SK-N-SH treated with all-trans-retinoic acid at 6 μM for 48 hours (cell line): ENCODE measurements around the gene CRELD1.

ENCODE experiments used
- ATAC-seq: fragments of 200-7000 bp; cut with Tn5 transposase; 3 replicates; pipeline ENCODE4 v1.9.1; 2020; ENCODE audit warnings: mild to moderate bottlenecking, moderate library complexity
- ARNTL ChIP-seq: fragments of 450-650 bp; formaldehyde crosslinking; IDR thresholded peaks from 2 replicates; pipeline ENCODE4 v1.5.0; 2020; ENCODE audit warnings: low read depth, mild to moderate bottlenecking, moderate library complexity, borderline replicate concordance
- BACH2 ChIP-seq: fragments of 250-450 bp; sonication (Bioruptor Pico); IDR thresholded peaks from 2 replicates; pipeline ENCODE4 v1.9.0; 2021; ENCODE audit warnings: mild to moderate bottlenecking, borderline replicate concordance
- CREB5 ChIP-seq: fragments of 250-450 bp; sonication (Bioruptor Pico); IDR thresholded peaks from 2 replicates; pipeline ENCODE4 v1.5.1; 2020; ENCODE audit warnings: low read depth, mild to moderate bottlenecking, moderate library complexity
- CSRNP3 ChIP-seq: fragments of 250-450 bp; sonication (Bioruptor Pico); IDR thresholded peaks from 2 replicates; pipeline ENCODE4 v1.5.1; 2021; ENCODE audit warnings: mild to moderate bottlenecking, moderate library complexity
- ESRRG ChIP-seq: fragments of 250-450 bp; sonication (Bioruptor Pico); IDR thresholded peaks from 2 replicates; pipeline ENCODE4 v1.6.1; 2021; ENCODE audit warnings: mild to moderate bottlenecking
- GLIS3 ChIP-seq: fragments of 250-450 bp; sonication (Bioruptor Pico); IDR thresholded peaks from 2 replicates; pipeline ENCODE4 v1.5.0; 2020; ENCODE audit warnings: mild to moderate bottlenecking, moderate library complexity
- ISL1 ChIP-seq: fragments of 250-450 bp; sonication (Bioruptor Pico); IDR thresholded peaks from 2 replicates; pipeline ENCODE4 v2.1.2; 2022; ENCODE audit warnings: mild to moderate bottlenecking, moderate library complexity
- OSR1 ChIP-seq: fragments of 250-450 bp; sonication (Bioruptor Pico); IDR thresholded peaks from 2 replicates; pipeline ENCODE4 v1.8.0; 2022; ENCODE audit warnings: moderate library complexity, mild to moderate bottlenecking, inconsistent platforms
- PATZ1 ChIP-seq: fragments of 250-450 bp; sonication (Bioruptor Pico); IDR thresholded peaks from 2 replicates; pipeline ENCODE4 v1.8.0; 2020; ENCODE audit warnings: mild to moderate bottlenecking, moderate library complexity, borderline replicate concordance
- POU6F1 ChIP-seq: fragments of 250-450 bp; sonication (Bioruptor Pico); IDR thresholded peaks from 2 replicates; pipeline ENCODE4 v1.8.0; 2021; ENCODE audit warnings: low read depth, mild to moderate bottlenecking, moderate library complexity, borderline replicate concordance
- PPARA ChIP-seq: fragments of 250-450 bp; sonication (Bioruptor Pico); IDR thresholded peaks from 2 replicates; pipeline ENCODE4 v1.5.0; 2020; ENCODE audit warnings: mild to moderate bottlenecking, borderline replicate concordance
- RARB ChIP-seq: fragments of 250-450 bp; sonication (Bioruptor Pico); IDR thresholded peaks from 2 replicates; pipeline ENCODE4 v1.8.0; 2021; ENCODE audit warnings: mild to moderate bottlenecking, moderate library complexity
- TCF4 ChIP-seq: fragments of 250-450 bp; sonication (Bioruptor Pico); IDR thresholded peaks from 2 replicates; pipeline ENCODE4 v1.8.0; 2021; ENCODE audit warnings: mild to moderate bottlenecking, moderate library complexity, borderline replicate concordance
- TSHZ2 ChIP-seq: fragments of 250-450 bp; sonication (Bioruptor Pico); IDR thresholded peaks from 2 replicates; pipeline ENCODE4 v1.5.0; 2020; ENCODE audit warnings: mild to moderate bottlenecking, moderate library complexity
- ZC3H10 ChIP-seq: fragments of 250-450 bp; sonication (Bioruptor Pico); IDR thresholded peaks from 2 replicates; pipeline ENCODE4 v1.5.1; 2021; ENCODE audit warnings: mild to moderate bottlenecking, moderate library complexity
- ZNF70 ChIP-seq: fragments of 450-650 bp; formaldehyde crosslinking; IDR thresholded peaks from 2 replicates; pipeline ENCODE4 v1.5.0; 2020; ENCODE audit warnings: mild to moderate bottlenecking, moderate library complexity
- ZNF8 ChIP-seq: fragments of 450-650 bp; formaldehyde crosslinking; IDR thresholded peaks from 2 replicates; pipeline ENCODE4 v1.5.0; 2020; ENCODE audit warnings: mild to moderate bottlenecking, moderate library complexity

CRELD1 gene

GRCh38 chr3:9932843-9933560 is 632 bp upstream of the CRELD1 start:
- ATAC-seq: peak; percentile 87
- TF ChIP-seq GLIS3 (CRISPR knock-in tag) (peak; percentile 34; the same call in 1 of the 2 replicates), TSHZ2 (CRISPR knock-in tag) (no peak; the same call in 1 of the 2 replicates), ZNF8 (no peak), POU6F1 (CRISPR knock-in tag) (no peak), PATZ1 (peak; percentile 90), RARB (CRISPR knock-in tag) (no peak), TCF4 (CRISPR knock-in tag) (peak; percentile 17; the same call in 1 of the 2 replicates), ESRRG (no peak), ARNTL (CRISPR knock-in tag) (no peak), PPARA (no peak)

GRCh38 chr3:9934235-9934621 is 594 bp downstream of the CRELD1 start:
- peak; percentile 24 for ATAC-seq
- TF ChIP-seq ZNF70 (CRISPR knock-in tag): no peak
- TF ChIP-seq CSRNP3 (CRISPR knock-in tag): no peak
- TF ChIP-seq ZNF8: no peak
- no peak for TF ChIP-seq TSHZ2 (CRISPR knock-in tag)
- no peak for TF ChIP-seq OSR1
- TF ChIP-seq CREB5 (CRISPR knock-in tag): no peak
- TF ChIP-seq ESRRG: no peak
- TF ChIP-seq TCF4 (CRISPR knock-in tag): no peak
- no peak for TF ChIP-seq ZC3H10 (CRISPR knock-in tag)
- TF ChIP-seq ISL1 (CRISPR knock-in tag): no peak
- no peak for TF ChIP-seq RARB (CRISPR knock-in tag)
- TF ChIP-seq ARNTL (CRISPR knock-in tag): no peak
- TF ChIP-seq, all 23 proteins: peak for 0

- TF ChIP-seq CREB5 (CRISPR knock-in tag) (no peak), RARB (CRISPR knock-in tag) (no peak), PPARA (no peak), GLIS3 (CRISPR knock-in tag) (no peak), BACH2 (CRISPR knock-in tag) (no peak), POU6F1 (CRISPR knock-in tag) (no peak), OSR1 (no peak)
- ATAC-seq: no peak
Observed at GRCh38 chr3:9934993-9935392, 1.4 kb downstream of the CRELD1 start.
